HUES6 (cell line): ENCODE data around the gene HEYL.

ENCODE experiments used
- H3K27ac ChIP-seq: 2 replicates; pipeline ENCODE4 v1.7.0; 2013; ENCODE audit warnings: low read depth, mild to moderate bottlenecking, low read length, inconsistent platforms
- H3K27me3 ChIP-seq: 2 replicates; pipeline ENCODE4 v1.6.1; 2013; ENCODE audit warnings: low read length; ENCODE audit not compliant: control insufficient read depth, insufficient read depth
- H3K36me3 ChIP-seq: 2 replicates; pipeline ENCODE4 v1.6.1; 2013; ENCODE audit warnings: low read length; ENCODE audit not compliant: control insufficient read depth, insufficient read depth
- H3K4me1 ChIP-seq: 2 replicates; pipeline ENCODE4 v1.6.1; 2013; ENCODE audit warnings: low read length; ENCODE audit not compliant: control insufficient read depth, insufficient read depth
- H3K4me3 ChIP-seq: 2 replicates; pipeline ENCODE4 v1.5.1; 2013; ENCODE audit warnings: low read depth, low read length
- H3K9ac ChIP-seq: one replicate; pipeline ENCODE4 v1.6.1; 2013; ENCODE audit warnings: mild to moderate bottlenecking, low read length
- H3K9me3 ChIP-seq: 2 replicates; pipeline ENCODE4 v1.6.1; 2013; ENCODE audit warnings: low read depth, low read length; ENCODE audit not compliant: control insufficient read depth, insufficient read depth

Gene HEYL

DNA sequence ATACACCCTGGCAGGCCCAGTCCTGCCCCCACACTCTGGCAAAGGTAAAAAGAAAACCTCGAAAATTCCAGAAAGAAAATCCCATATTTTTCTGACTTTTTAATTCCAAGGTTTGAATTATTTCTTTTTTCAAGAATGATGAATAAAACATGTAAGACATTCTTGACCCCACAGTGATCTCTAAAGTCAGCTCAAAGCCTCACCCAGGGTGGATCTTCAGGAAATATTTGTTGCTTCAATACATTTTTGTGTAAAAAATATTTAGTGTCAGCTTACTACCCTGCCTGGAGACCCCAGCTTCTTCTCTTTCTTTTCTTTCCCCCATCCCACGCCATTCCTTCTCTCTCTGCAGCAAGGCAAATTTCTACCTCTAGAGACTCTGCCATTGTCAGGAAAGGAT is 39.4 kb upstream of the HEYL start:
- Histone ChIP-seq H3K9me3 (no peaks in the 10 kb centered on the region), H3K36me3 (no peaks in the 10 kb centered on the region), H3K27ac (no peak overlapping the region), H3K27me3 (peaks cover 99% of the 10 kb centered on the region), H3K4me3 (no peak overlapping the region), H3K9ac (no peak overlapping the region), H3K4me1 (no peaks in the 10 kb centered on the region)

DNA sequence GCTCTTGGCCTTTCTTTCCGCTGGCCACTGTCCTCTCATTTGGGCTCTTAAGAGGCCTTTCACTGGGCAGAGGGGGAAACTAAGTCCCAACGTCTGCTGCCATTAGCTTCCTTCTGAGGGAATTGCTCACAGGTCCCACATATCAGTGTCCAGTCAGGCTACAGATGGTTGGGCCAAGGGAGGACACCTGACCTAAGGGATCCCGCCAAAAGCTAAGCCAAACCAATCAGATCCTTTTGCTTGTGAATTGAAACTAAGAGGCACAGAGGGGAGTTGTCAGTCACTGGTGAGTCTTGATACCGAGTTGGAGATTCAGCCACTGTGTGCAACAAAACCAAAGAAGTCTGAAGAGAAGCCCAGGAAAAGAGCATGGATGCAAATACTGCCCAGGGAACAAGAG is 38.2 kb upstream of the HEYL start:
- no peaks in the 10 kb centered on the region for H3K36me3 ChIP-seq
- no peaks in the 10 kb centered on the region for H3K9me3 ChIP-seq
- no peak overlapping the region for H3K4me3 ChIP-seq
- peaks cover 99% of the 10 kb centered on the region for H3K27me3 ChIP-seq
- H3K9ac ChIP-seq = no peak overlapping the region
- H3K27ac ChIP-seq = no peak overlapping the region
- H3K4me1 ChIP-seq = no peaks in the 10 kb centered on the region

DNA sequence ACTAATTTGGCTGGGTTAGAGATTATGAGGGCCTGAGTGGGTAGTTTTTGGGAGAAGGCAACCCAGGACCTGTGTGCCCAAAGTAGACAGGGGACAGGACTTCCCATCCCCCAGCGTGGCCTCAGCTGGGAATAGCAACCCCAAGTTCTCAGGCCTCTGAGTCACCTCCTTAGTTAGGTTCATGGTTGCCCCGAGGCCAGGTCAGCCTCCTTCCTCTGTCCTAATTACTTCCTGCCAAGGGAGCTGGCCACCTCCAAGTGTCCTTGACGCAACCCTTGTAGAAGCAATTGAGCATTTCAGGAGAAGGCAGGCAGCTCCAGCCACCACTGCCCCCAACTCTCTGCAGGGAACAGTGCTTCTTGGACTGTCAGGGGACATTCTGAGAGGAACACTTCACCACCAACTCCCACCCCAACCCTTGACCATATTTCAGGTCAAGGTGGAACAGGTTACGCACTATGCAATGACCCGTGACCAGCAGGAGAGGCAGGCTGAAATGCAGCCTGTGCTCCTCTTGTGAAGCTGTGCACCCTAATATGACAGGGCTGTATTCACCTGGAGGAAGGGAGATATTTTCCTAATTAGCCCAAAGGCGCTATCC is 37.6 kb upstream of the HEYL start:
- peaks cover 99% of the 10 kb centered on the region for H3K27me3 ChIP-seq

DNA sequence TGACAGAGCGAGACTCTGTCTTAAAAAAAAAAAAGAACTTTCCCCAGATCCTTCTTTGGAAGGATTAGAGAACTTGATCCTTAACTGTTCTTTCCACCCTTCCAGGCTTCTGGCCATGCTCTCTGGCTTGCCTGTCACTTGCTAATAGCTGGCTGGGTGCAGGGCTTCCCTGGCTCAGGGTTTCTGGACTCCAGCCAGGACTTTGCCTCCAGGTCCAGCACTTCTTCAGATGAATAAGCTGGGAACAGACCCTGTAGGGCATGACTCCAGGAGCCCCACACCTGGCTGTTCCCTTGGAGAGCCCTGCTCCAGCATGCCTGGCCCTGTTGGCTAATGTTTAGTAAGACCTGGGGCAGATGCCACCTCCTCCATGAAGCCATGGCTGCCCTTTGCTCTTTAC is 35.8 kb upstream of the HEYL start:
- Histone ChIP-seq H3K27me3 (peaks cover 99% of the 10 kb centered on the region), H3K36me3 (no peaks in the 10 kb centered on the region), H3K27ac (no peak overlapping the region)

More for the DNA sequence above, 37.6 kb upstream of the HEYL start:
- Histone ChIP-seq H3K9ac (no peak overlapping the region), H3K36me3 (no peaks in the 10 kb centered on the region), H3K27ac (no peak overlapping the region), H3K4me1 (no peaks in the 10 kb centered on the region), H3K9me3 (no peaks in the 10 kb centered on the region), H3K4me3 (no peak overlapping the region)

DNA sequence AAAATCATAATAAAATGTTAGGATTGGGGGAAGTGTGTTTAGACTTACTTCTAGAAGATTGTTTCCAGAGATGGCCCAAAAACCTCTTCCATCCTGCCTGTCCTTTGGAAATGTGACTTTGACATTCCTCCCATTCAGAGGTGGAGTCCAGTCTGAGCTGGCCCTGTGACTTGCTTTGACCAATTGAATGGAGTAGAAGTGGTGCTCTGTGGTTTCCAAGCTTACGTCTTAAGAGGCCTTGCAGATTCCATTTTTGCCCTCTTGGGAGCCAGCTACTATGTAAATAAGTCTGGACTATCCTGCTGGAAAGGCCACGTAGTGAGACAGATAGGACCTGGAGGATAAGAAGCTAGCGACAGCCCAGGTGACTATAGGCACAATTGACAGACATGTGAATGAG is 33.8 kb upstream of the HEYL start:
- no peaks in the 10 kb centered on the region for H3K36me3 ChIP-seq
- H3K27ac ChIP-seq = no peak overlapping the region
- H3K4me3 ChIP-seq = no peak overlapping the region
- H3K9me3 ChIP-seq = no peaks in the 10 kb centered on the region
- H3K4me1 ChIP-seq = peaks cover 4% of the 10 kb centered on the region; the same call in 1 of the 2 replicates
- H3K9ac ChIP-seq = no peak overlapping the region
- peaks cover 99% of the 10 kb centered on the region for H3K27me3 ChIP-seq

More for the DNA sequence above, 35.8 kb upstream of the HEYL start:
- Histone ChIP-seq H3K4me1 (peaks cover 4% of the 10 kb centered on the region; the same call in 1 of the 2 replicates), H3K4me3 (no peak overlapping the region), H3K9ac (no peak overlapping the region), H3K9me3 (no peaks in the 10 kb centered on the region)

DNA sequence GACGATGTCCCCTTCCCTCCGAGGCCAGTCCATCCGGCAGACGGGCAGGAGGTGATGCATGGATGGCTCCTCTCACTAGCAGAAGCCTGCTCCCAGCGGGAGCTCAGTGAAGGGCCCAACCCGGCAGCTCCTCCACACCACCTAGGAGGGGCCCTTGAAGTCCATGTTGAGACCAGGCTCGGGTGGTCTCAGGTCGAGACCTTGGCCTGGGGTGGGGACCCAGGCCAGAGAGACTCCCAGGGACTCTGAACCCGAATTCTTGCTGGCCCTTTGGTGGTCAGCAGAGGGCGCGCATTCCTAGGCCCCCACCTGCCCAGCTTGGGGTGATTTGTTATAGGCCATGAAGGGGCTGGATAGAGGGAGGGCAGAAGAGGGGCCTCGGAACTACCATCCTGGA is 33.1 kb upstream of the HEYL start:
- Histone ChIP-seq H3K9ac (no peak overlapping the region), H3K4me1 (peaks cover 4% of the 10 kb centered on the region; the same call in 1 of the 2 replicates), H3K36me3 (no peaks in the 10 kb centered on the region), H3K4me3 (peak overlapping the region; percentile 52), H3K27me3 (peaks cover 99% of the 10 kb centered on the region), H3K9me3 (no peaks in the 10 kb centered on the region), H3K27ac (no peak overlapping the region)

DNA sequence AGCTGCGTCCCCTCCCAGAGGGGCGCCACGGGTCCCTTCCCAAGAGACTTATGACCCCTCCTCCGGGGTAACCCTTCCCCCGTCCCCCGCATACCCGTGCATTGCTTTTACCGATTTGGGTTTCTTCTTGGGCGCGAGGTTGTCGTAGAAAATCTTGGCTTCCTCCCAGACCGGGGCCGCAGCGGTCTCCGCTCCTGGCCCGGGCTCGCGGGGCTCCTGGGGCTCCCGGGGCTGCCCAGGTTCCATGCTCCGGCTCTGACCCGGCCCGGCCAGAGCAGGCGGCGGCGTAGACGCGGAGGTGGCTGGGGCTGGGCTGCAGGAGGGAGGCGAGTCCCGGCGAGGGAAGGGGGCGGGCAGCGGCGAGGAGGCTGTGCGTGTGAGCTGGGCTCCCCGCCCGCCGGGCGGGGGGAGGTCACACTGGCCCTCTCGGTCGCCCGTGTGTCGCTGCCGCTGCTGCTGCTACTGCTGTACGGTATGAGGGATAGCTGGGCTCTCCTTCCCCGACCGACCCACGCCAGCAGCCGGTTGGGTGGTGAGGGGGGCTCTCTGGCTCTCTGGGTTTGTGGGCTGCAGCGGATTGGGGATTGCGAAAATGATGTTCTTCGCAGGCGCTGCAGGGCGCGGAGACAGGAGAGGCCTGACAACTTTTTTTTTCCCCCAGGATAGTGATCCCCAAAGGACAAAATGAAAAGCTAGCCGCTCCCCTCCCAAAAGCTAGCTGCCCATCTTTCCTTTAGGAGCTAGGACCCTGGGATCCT is 32.5 kb upstream of the HEYL start, which contains the start of gene NT5C1A:
Gene NT5C1A (minus strand): TSS at position 315 of the 758 bp plus-strand sequence. CDS start 69 bp downstream, at position 246.
- H3K4me3 ChIP-seq = peak within 1 kb of the TSS; percentile 52
- H3K9ac ChIP-seq = no peak within 1 kb of the TSS
- H3K9me3 ChIP-seq = no peaks in the 10 kb centered on the region
- H3K4me1 ChIP-seq = peaks cover 4% of the 10 kb centered on the region; the same call in 1 of the 2 replicates
- no peaks in the 10 kb centered on the region for H3K36me3 ChIP-seq
- H3K27me3 ChIP-seq = peaks cover 99% of the 10 kb centered on the region
- H3K27ac ChIP-seq = no peak within 1 kb of the TSS

DNA sequence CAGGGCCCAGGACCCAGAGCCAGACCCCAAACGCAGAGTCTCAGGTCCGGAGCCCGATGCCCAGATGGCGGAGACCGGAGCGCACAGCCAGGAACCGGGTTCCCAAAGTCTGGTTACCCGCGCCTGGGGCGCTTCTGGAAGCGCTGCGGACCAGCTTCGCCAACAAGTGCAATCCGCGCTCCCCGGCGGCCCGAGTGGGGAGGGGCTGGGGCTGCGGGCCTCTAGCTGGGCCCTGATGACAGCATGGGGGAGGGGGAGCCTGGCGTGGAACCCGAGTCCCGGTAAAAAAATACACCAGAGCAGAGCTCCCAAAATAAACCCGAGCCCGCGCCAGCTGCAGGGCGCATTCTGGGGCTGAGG is 32.0 kb upstream of the HEYL start:
- H3K27ac ChIP-seq = no peak overlapping the region

DNA sequence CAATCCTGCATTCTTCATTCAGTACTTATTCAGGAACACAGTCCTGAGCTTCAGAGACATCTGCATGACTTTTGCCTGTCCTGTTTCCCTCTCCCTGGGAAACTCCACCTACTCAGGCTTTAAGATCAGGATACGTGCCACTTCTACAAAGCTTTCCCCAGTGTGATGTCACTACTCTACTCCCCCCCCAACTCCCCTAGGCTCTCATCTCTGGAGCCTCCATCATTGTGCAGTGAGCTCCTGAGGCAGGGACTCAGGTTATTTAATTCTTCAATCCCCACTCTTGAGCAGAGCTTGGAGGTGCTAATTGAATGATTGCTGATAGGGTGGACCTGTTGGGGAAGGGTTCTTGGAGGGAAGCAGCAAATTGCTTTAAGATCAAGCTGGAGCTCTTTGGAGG is 31.2 kb upstream of the HEYL start:
- no peak overlapping the region for H3K9ac ChIP-seq

More for the DNA sequence above, 32.0 kb upstream of the HEYL start:
- H3K4me1 ChIP-seq = peaks cover 4% of the 10 kb centered on the region; the same call in 1 of the 2 replicates
- peak overlapping the region; percentile 52 for H3K4me3 ChIP-seq
- no peaks in the 10 kb centered on the region for H3K36me3 ChIP-seq
- peaks cover 99% of the 10 kb centered on the region for H3K27me3 ChIP-seq
- no peak overlapping the region for H3K9ac ChIP-seq
- H3K9me3 ChIP-seq = no peaks in the 10 kb centered on the region

DNA sequence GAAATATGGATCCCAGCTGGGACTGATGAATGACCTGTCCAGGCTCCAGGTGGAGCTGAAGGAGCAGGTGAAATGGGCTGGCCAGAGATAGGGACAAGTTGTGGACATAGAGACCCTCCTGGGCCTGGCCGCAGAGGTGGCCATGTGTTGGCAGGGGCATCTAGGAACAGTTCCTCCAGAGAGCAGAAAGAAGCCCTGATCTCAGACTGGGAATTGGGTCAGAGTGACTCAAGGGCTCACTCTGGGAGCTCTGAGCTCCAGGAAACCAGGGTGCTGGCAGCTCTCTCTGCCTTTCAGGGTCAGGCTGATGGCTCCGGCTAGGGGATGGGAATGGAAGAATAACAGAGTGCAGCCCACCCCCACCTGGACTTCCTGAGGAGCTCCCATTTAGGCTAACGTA is 29.5 kb upstream of the HEYL start:
- Histone ChIP-seq H3K27ac (no peak overlapping the region), H3K9ac (no peak overlapping the region), H3K4me1 (peaks cover 4% of the 10 kb centered on the region; the same call in 1 of the 2 replicates), H3K4me3 (no peak overlapping the region), H3K27me3 (peaks cover 95% of the 10 kb centered on the region), H3K36me3 (no peaks in the 10 kb centered on the region), H3K9me3 (no peaks in the 10 kb centered on the region)

More for the DNA sequence above, 31.2 kb upstream of the HEYL start:
- H3K36me3 ChIP-seq = no peaks in the 10 kb centered on the region
- peaks cover 4% of the 10 kb centered on the region; the same call in 1 of the 2 replicates for H3K4me1 ChIP-seq
- no peaks in the 10 kb centered on the region for H3K9me3 ChIP-seq
- H3K4me3 ChIP-seq = no peak overlapping the region
- H3K27me3 ChIP-seq = peaks cover 99% of the 10 kb centered on the region
- no peak overlapping the region for H3K27ac ChIP-seq

DNA sequence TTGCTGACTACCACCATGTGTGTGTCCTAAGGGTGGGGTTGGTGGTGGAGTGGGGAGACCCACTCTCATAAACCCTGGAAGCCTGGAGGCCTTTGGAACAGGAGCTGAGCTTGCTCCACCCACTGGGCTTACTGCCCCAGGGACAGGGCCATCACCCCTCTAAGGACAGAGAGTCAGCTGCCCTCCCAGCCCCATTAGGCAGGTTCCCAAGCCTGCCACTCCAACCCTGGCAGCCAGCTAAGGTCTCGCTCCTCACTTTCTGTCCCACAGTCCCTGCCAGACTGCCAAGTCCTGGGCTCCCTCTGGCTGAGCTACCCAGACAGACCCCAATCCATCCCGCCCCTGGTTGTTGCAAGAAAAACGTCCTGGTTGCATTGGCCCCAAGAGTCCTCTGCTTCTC is 28.7 kb upstream of the HEYL start:
- H3K27ac ChIP-seq = no peak overlapping the region
- H3K36me3 ChIP-seq = no peaks in the 10 kb centered on the region
- H3K27me3 ChIP-seq = peaks cover 95% of the 10 kb centered on the region
- no peak overlapping the region for H3K9ac ChIP-seq
- H3K9me3 ChIP-seq = no peaks in the 10 kb centered on the region
- peaks cover 4% of the 10 kb centered on the region; the same call in 1 of the 2 replicates for H3K4me1 ChIP-seq
- H3K4me3 ChIP-seq = no peak overlapping the region
